HG02943 (cell line): ENCODE measurements around the gene ZNF552.
"Not testable (repeated sequence)": the region's sequence is repeated elsewhere in the genome, so short reads cannot be mapped to it uniquely, and the experiment has no call there.

ENCODE experiments used
- ATAC-seq: cut with Tn5 transposase; IDR thresholded peaks from one replicate; pipeline ENCODE4 v1.9.1; 2021; ENCODE audit warnings: mild to moderate bottlenecking, low read depth, moderate library complexity; ENCODE audit not compliant: unreplicated experiment

The ZNF552 gene

GRCh38 chr19:57819475-57820148 lies 4.9 kb upstream of the ZNF552 start:
- ATAC-seq = peak; percentile 75

- ATAC-seq = no peak
Measured at GRCh38 chr19:57818378-57818777, 3.7 kb upstream of the ZNF552 start.

- no peak for ATAC-seq
Measured at GRCh38 chr19:57817976-57818375, 3.3 kb upstream of the ZNF552 start.

GRCh38 chr19:57816652-57817051 lies 1.9 kb upstream of the ZNF552 start:
- no peak for ATAC-seq

- ATAC-seq = no peak
Measured at GRCh38 chr19:57815247-57816075, 748 bp upstream of the ZNF552 start.

- no peak for ATAC-seq
Measured at GRCh38 chr19:57813919-57814504, 701 bp downstream of the ZNF552 start.

GRCh38 chr19:57812975-57813820 lies 1.5 kb downstream of the ZNF552 start:
- ATAC-seq = not testable (repeated sequence)

GRCh38 chr19:57812226-57812625 lies 2.5 kb downstream of the ZNF552 start:
- no peak for ATAC-seq

GRCh38 chr19:57810410-57811295 lies 4.1 kb downstream of the ZNF552 start:
- not testable (repeated sequence) for ATAC-seq

GRCh38 chr19:57807541-57807940 lies 7.2 kb downstream of the ZNF552 start:
- ATAC-seq = no peak

- no peak for ATAC-seq
Measured at GRCh38 chr19:57803594-57804325, 11.0 kb downstream of the ZNF552 start.

- ATAC-seq = no peak
Measured at GRCh38 chr19:57803265-57803593, 11.5 kb downstream of the ZNF552 start.

GRCh38 chr19:57802269-57802668 lies 12.4 kb downstream of the ZNF552 start:
- no peak for ATAC-seq

GRCh38 chr19:57800696-57801095 lies 14.0 kb downstream of the ZNF552 start:
- no peak for ATAC-seq

GRCh38 chr19:57796580-57796979 lies 18.1 kb downstream of the ZNF552 start:
- not testable (repeated sequence) for ATAC-seq

GRCh38 chr19:57789288-57789687 lies 25.4 kb downstream of the ZNF552 start:
- no peak for ATAC-seq

- ATAC-seq = no peak
Measured at GRCh38 chr19:57788114-57788692, 26.5 kb downstream of the ZNF552 start.

GRCh38 chr19:57786906-57787305 lies 27.8 kb downstream of the ZNF552 start:
- ATAC-seq = no peak

GRCh38 chr19:57786286-57786685 lies 28.4 kb downstream of the ZNF552 start:
- no peak for ATAC-seq
